ENCODE data around the gene SEZ6L2. TPM values are rescaled to one million over a fixed set of nuclear protein-coding genes. Genes with fewer than 3 reads are reported as not detected.

SEZ6L2 gene
- total and polyA plus RNA-seq, 2 of the 13 experiments (the other 11 are each of a cell fraction or from before 2014, with no cell fraction given): 14.9 to 16.9 TPM

DNA sequence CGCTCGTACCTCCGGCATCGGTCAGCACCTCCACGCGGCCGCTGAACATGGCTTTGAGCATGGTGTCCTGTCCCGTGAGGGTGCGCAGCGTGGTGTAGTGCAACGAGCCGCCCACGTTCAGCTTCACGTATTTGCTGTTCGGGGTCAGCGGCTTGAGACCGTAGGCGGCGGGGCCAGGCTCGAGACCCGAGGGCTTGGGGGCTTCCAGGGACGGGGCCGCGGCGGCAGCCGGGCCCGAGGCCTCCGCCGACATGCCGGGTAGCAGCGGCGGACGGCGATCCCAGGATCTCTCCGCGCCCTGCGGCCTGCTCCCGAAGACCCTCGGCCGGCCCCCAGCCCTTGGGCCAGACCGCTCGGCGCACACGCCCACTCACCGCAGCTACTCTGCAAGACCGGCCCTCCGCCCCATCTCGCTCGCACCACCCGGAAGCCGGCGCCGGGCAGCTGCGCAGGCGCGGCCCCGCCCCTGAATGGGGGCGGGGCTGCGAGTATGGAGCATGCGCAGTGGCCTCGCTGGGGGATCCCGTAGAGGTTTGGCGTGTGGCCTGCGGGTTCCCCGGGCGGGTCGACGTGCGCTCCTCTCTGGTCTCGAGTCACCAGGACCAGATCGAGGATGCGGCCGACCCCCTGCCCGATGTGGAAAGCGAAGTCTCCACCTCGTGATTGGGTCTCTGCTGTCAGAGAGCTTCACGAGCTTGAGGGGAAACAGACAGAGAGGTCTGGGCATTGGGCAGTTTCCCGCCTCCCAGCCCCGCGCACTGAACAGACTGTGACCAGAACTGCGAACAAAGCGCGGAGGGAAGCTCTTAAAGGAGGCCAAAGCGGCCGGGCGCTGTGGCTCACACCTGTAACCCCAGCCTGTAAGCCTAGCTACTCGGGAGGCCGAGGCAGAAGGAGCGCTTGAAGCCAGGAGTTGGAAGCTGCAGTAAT is 26.7 kb upstream of the SEZ6L2 start, which contains the start of gene KCTD13 (continued):
- TF ChIP-seq, protein P1, sequence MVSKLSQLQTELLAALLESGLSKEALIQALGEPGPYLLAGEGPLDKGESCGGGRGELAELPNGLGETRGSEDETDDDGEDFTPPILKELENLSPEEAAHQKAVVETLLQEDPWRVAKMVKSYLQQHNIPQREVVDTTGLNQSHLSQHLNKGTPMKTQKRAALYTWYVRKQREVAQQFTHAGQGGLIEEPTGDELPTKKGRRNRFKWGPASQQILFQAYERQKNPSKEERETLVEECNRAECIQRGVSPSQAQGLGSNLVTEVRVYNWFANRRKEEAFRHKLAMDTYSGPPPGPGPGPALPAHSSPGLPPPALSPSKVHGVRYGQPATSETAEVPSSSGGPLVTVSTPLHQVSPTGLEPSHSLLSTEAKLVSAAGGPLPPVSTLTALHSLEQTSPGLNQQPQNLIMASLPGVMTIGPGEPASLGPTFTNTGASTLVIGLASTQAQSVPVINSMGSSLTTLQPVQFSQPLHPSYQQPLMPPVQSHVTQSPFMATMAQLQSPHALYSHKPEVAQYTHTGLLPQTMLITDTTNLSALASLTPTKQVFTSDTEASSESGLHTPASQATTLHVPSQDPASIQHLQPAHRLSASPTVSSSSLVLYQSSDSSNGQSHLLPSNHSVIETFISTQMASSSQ (IDR thresholded peaks at IDR 0.05; ENCODE audit: low read depth): no peak
- TF ChIP-seq, protein P1 (CRISPR knock-in tag; IDR thresholded peaks at IDR 0.05; ENCODE audit: borderline replicate concordance): no peak
- TF ChIP-seq ARNT2 (CRISPR knock-in tag; IDR thresholded peaks at IDR 0.05; ENCODE audit: low read depth) (peak; percentile 94), ZNF292 (CRISPR knock-in tag; IDR thresholded peaks at IDR 0.05; ENCODE audit: borderline replicate concordance, low read depth) (no peak; the same call in 1 of the 2 replicates), KDM5B (CRISPR knock-in tag; IDR thresholded peaks at IDR 0.05; ENCODE audit: borderline replicate concordance) (peak; percentile 91; the same call in 1 of the 2 replicates), RFX3 (CRISPR knock-in tag; IDR thresholded peaks at IDR 0.05) (no peak), HOXA3 (CRISPR knock-in tag; IDR thresholded peaks at IDR 0.05) (peak; percentile 66), MTF1 (CRISPR knock-in tag; IDR thresholded peaks at IDR 0.05) (peak; percentile 60; the same call in 1 of the 2 replicates), THYN1 (CRISPR knock-in tag; IDR thresholded peaks at IDR 0.05; ENCODE audit: borderline replicate concordance, low read depth) (no peak), HMG20B (CRISPR knock-in tag; conservative IDR thresholded peaks at IDR 0.05) (0 out of 2 replicates have a peak, but pooled peaks have one; percentile 15), GATA4 (IDR thresholded peaks at IDR 0.05; ENCODE audit: borderline replicate concordance, low read depth) (peak; percentile 40; the same call in 1 of the 2 replicates), FIP1L1 (IDR thresholded peaks at IDR 0.05; ENCODE audit: borderline replicate concordance, insufficient read depth, low read depth, low read length) (no peak), HOXA7 (CRISPR knock-in tag; IDR thresholded peaks at IDR 0.05) (no peak; the same call in 1 of the 2 replicates), ZEB1 (IDR thresholded peaks at IDR 0.05; ENCODE audit: insufficient replicate concordance, low read depth) (peak; percentile 10), TCF12 (IDR thresholded peaks at IDR 0.05) (no peak), TCF12 (CRISPR knock-in tag; IDR thresholded peaks at IDR 0.05) (no peak; the same call in 1 of the 2 replicates), CCDC6 (CRISPR knock-in tag; IDR thresholded peaks at IDR 0.05) (peak; percentile 48; the same call in 1 of the 2 replicates)
- TF ChIP-seq, protein P2, sequence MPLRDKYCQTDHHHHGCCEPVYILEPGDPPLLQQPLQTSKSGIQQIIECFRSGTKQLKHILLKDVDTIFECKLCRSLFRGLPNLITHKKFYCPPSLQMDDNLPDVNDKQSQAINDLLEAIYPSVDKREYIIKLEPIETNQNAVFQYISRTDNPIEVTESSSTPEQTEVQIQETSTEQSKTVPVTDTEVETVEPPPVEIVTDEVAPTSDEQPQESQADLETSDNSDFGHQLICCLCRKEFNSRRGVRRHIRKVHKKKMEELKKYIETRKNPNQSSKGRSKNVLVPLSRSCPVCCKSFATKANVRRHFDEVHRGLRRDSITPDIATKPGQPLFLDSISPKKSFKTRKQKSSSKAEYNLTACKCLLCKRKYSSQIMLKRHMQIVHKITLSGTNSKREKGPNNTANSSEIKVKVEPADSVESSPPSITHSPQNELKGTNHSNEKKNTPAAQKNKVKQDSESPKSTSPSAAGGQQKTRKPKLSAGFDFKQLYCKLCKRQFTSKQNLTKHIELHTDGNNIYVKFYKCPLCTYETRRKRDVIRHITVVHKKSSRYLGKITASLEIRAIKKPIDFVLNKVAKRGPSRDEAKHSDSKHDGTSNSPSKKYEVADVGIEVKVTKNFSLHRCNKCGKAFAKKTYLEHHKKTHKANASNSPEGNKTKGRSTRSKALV (CRISPR knock-in tag; IDR thresholded peaks at IDR 0.05): peak; percentile 82
- TF ChIP-seq, protein P3, sequence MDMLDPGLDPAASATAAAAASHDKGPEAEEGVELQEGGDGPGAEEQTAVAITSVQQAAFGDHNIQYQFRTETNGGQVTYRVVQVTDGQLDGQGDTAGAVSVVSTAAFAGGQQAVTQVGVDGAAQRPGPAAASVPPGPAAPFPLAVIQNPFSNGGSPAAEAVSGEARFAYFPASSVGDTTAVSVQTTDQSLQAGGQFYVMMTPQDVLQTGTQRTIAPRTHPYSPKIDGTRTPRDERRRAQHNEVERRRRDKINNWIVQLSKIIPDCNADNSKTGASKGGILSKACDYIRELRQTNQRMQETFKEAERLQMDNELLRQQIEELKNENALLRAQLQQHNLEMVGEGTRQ (IDR thresholded peaks at IDR 0.05; ENCODE audit: low read depth, low read length): no peak
- TF ChIP-seq, protein P3 (CRISPR knock-in tag; IDR thresholded peaks at IDR 0.05; ENCODE audit: borderline replicate concordance): no peak

All from HepG2 (cell line).